GM23338 (cell line): ENCODE results near the gene ATP2B1.

Experiments used
- EZH2phosphoT487 ChIP-seq: fragments of 200-600 bp; sonication (generic); IDR thresholded peaks from one replicate; pipeline ENCODE4 v1.8.1; 2018; ENCODE audit warnings: antibody characterized with exemption; ENCODE audit not compliant: unreplicated experiment
- JUNB ChIP-seq: IDR thresholded peaks from one replicate; pipeline ENCODE4 v1.6.1; 2016; ENCODE audit warnings: antibody characterized with exemption; ENCODE audit not compliant: unreplicated experiment
- NANOG ChIP-seq: IDR thresholded peaks from 2 replicates; pipeline ENCODE4 v1.6.1; 2016; ENCODE audit warnings: antibody characterized with exemption, borderline replicate concordance
- POLR2AphosphoS5 ChIP-seq: IDR thresholded peaks from 2 replicates; pipeline ENCODE4 v1.6.1; 2016; ENCODE audit warnings: antibody characterized with exemption, low read depth
- REST ChIP-seq: IDR thresholded peaks from one replicate; pipeline ENCODE4 v1.6.1; 2018; ENCODE audit warnings: antibody characterized with exemption; ENCODE audit not compliant: unreplicated experiment
- TF ChIP-seq, protein P1 (sequence below), 2 experiments: fragments of 200-600 bp in 1 of 2; sonication (generic) in 1 of 2; conservative IDR thresholded peaks; 2 replicates each; pipeline versions ENCODE4 v1.5.1 to v1.6.1; 2016 to 2017; ENCODE audit warnings: antibody characterized with exemption in 2 of 2, low read depth in 2 of 2, mild to moderate bottlenecking in 2 of 2, moderate library complexity in 1 of 2

GRCh38 chr12:89645434-89645833, 63.2 kb downstream of the ATP2B1 start:
- TF ChIP-seq, protein P1, sequence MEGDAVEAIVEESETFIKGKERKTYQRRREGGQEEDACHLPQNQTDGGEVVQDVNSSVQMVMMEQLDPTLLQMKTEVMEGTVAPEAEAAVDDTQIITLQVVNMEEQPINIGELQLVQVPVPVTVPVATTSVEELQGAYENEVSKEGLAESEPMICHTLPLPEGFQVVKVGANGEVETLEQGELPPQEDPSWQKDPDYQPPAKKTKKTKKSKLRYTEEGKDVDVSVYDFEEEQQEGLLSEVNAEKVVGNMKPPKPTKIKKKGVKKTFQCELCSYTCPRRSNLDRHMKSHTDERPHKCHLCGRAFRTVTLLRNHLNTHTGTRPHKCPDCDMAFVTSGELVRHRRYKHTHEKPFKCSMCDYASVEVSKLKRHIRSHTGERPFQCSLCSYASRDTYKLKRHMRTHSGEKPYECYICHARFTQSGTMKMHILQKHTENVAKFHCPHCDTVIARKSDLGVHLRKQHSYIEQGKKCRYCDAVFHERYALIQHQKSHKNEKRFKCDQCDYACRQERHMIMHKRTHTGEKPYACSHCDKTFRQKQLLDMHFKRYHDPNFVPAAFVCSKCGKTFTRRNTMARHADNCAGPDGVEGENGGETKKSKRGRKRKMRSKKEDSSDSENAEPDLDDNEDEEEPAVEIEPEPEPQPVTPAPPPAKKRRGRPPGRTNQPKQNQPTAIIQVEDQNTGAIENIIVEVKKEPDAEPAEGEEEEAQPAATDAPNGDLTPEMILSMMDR (conservative IDR thresholded peaks at IDR 0.05; ENCODE audit: low read depth in 2 of 2): no peak
- TF ChIP-seq POLR2AphosphoS5 (no peak), EZH2phosphoT487 (no peak), REST (no peak), NANOG (no peak), JUNB (no peak)
